Colon (tissue), 2 donors: ENCODE data around the gene YPEL5.
A peak's percentile ranks its signal among the peaks of the same experiment; 100 is the strongest.
"Not testable (repeated sequence)": the region's sequence is repeated elsewhere in the genome, so short reads cannot be mapped to it uniquely, and the experiment has no call there.

Source experiments
- FAIRE-seq: peaks from 2 replicates; lab custom pipeline; 2012; peaks lifted over from hg19 to GRCh38; lab: Jason Lieb, UNC
- donor health status: control.
- donor health status: control.

The YPEL5 gene

GRCh38 chr2:30139131-30139870 is 7.5 kb upstream of the YPEL5 start:
- FAIRE-seq, result no peak

GRCh38 chr2:30141136-30141535 is 5.7 kb upstream of the YPEL5 start:
- FAIRE-seq, result no peak

GRCh38 chr2:30144260-30144659 is 2.5 kb upstream of the YPEL5 start:
- FAIRE-seq, result no peak

GRCh38 chr2:30144951-30145350 is 1.9 kb upstream of the YPEL5 start:
- FAIRE-seq, result not testable (repeated sequence)

- FAIRE-seq, result no peak
These were observed 926 bp upstream of the YPEL5 start for GRCh38 chr2:30145826-30146336.

GRCh38 chr2:30147196-30147714 is 448 bp downstream of the YPEL5 start:
- FAIRE-seq, result no peak

GRCh38 chr2:30147715-30148610 is 1.2 kb downstream of the YPEL5 start:
- FAIRE-seq, result no peak

GRCh38 chr2:30148850-30149249 is 2.0 kb downstream of the YPEL5 start:
- no peak for FAIRE-seq

GRCh38 chr2:30149513-30149912 is 2.7 kb downstream of the YPEL5 start:
- no peak for FAIRE-seq

- no peak for FAIRE-seq
These were observed 3.2 kb downstream of the YPEL5 start for GRCh38 chr2:30149976-30150375.

GRCh38 chr2:30150786-30151185 is 4.0 kb downstream of the YPEL5 start:
- FAIRE-seq, result no peak

GRCh38 chr2:30152385-30152784 is 5.6 kb downstream of the YPEL5 start:
- no peak for FAIRE-seq

GRCh38 chr2:30155202-30155601 is 8.4 kb downstream of the YPEL5 start:
- no peak for FAIRE-seq

- FAIRE-seq, result no peak
These were observed 9.3 kb downstream of the YPEL5 start for GRCh38 chr2:30155889-30156658.

- no peak for FAIRE-seq
These were observed 10.8 kb downstream of the YPEL5 start for GRCh38 chr2:30157616-30158015.

- FAIRE-seq, result no peak
These were observed 13.0 kb downstream of the YPEL5 start for GRCh38 chr2:30159766-30160165.

- no peak for FAIRE-seq
These were observed 15.3 kb downstream of the YPEL5 start for GRCh38 chr2:30161929-30162706.

- no peak for FAIRE-seq
These were observed 16.0 kb downstream of the YPEL5 start for GRCh38 chr2:30162806-30163205.

GRCh38 chr2:30164131-30164925 is 17.5 kb downstream of the YPEL5 start:
- no peak for FAIRE-seq

GRCh38 chr2:30165050-30165520 is 18.3 kb downstream of the YPEL5 start:
- FAIRE-seq, result peak; percentile 24
